Body of pancreas (tissue), 4 donors: ENCODE data around the gene KLK3.

ENCODE experiments used
- CTCF ChIP-seq, 7 experiments: fragments of 450-650 bp in 4 of 7; fragments of 200-600 bp in 3 of 7; sonication (generic) in 3 of 7; IDR thresholded peaks; one replicate each; pipeline ENCODE4 v1.5.1; 2016 to 2019; ENCODE audit warnings: antibody characterized with exemption in 7 of 7
- POLR2A ChIP-seq, 3 donors: fragments of 450-650 bp; IDR thresholded peaks; one replicate each; pipeline ENCODE4 v1.6.1; 2016; ENCODE audit warnings: antibody characterized with exemption in 3 of 3, mild to moderate bottlenecking in 2 of 3

DNA sequence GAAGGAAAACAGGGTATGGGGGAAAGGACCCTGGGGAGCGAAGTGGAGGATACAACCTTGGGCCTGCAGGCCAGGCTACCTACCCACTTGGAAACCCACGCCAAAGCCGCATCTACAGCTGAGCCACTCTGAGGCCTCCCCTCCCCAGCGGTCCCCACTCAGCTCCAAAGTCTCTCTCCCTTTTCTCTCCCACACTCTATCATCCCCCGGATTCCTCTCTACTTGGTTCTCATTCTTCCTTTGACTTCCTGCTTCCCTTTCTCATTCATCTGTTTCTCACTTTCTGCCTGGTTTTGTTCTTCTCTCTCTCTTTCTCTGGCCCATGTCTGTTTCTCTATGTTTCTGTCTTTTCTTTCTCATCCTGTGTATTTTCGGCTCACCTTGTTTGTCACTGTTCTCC lies 2.7 kb downstream of the KLK3 start:
- TF ChIP-seq POLR2A (IDR thresholded peaks at IDR 0.05) (no peak), CTCF (IDR thresholded peaks at IDR 0.05) (no peak)
